ENCODE results near the gene TP53BP2. TPM values are rescaled to one million over a fixed set of nuclear protein-coding genes. Genes with fewer than 3 reads are reported as not detected.

The TP53BP2 gene
- 26.0 and 42.7 TPM in 2 replicates for total RNA-seq

GRCh38 chr1:223845810-223846682, at the start of gene TP53BP2:
Gene TP53BP2, minus strand, starts transcription at chr1:223845947. Its CDS starts 267 bp downstream, at chr1:223845680.

Other genes starting within 250 kb of the TP53BP2 start
- not detected in 2 replicates for gene CAPN8, start 180.2 kb downstream of the TP53BP2 start, total RNA-seq
- 493 and 496 TPM in 2 replicates for gene CAPN2, start 133.4 kb downstream of the TP53BP2 start, total RNA-seq

Measured in aortic smooth muscle cell (primary cell).